Measurements from ENCODE around the gene TMEM63C.
A peak's percentile ranks its signal among the peaks of the same experiment; 100 is the strongest.

Gene TMEM63C, protein sequence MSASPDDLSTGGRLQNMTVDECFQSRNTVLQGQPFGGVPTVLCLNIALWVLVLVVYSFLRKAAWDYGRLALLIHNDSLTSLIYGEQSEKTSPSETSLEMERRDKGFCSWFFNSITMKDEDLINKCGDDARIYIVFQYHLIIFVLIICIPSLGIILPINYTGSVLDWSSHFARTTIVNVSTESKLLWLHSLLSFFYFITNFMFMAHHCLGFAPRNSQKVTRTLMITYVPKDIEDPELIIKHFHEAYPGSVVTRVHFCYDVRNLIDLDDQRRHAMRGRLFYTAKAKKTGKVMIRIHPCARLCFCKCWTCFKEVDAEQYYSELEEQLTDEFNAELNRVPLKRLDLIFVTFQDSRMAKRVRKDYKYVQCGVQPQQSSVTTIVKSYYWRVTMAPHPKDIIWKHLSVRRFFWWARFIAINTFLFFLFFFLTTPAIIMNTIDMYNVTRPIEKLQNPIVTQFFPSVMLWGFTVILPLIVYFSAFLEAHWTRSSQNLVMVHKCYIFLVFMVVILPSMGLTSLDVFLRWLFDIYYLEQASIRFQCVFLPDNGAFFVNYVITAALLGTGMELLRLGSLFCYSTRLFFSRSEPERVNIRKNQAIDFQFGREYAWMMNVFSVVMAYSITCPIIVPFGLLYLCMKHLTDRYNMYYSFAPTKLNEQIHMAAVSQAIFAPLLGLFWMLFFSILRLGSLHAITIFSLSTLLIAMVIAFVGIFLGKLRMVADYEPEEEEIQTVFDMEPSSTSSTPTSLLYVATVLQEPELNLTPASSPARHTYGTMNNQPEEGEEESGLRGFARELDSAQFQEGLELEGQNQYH

DNA sequence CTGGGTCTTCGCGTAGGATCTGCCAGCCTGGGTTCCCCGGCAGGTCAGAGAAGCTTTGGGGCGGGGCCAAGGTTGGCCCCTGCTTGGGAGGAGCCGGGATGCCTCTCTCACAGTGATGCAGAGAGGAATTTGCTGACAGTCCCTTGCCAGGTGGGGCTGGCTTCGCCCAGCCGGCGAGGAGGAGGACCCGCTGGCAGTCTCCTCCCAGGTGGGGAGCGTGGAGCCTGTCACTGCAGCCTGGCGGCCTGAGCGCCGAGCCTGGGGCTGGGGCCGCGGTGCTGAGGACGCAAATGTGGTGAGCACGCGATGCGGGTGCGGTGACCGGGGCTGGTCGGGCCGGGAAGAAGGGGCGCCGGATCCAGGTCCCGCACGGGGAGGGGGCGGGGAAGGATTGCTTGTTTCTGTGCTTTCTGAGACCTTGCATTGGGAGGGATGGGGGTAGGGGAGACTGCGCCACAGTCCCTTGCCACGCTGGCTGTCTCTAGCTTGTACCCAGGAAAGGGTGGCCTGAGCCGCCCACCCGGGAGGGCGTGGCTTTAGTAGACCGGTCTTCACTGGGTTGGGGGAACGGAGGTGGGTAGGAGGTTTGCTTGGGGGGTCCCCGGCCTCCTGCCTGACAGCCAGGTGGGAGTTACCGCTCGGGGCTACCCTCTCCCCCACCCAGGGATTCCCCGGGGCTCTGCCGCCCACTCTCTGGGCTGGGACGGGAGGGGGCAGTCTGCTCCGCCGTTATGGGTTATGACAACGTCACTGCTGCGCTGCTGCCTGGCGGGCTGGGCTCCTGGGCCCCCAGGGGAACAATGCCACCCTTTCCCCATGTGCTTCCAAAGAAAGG lies at the start of gene TMEM63C:
Gene TMEM63C, plus strand, starts transcription at position 196 of the 835 bp plus-strand sequence. CDS start 37,016 bp downstream, outside the sequence.
- Histone ChIP-seq H3K4me3 (ENCODE audit: low read length) (peak within 1 kb of the TSS; percentile 87), H3K9me3 (ENCODE audit: insufficient read depth, low read depth, low read length) (no peaks in the 10 kb centered on the region), H3K27me3 (ENCODE audit: insufficient read depth, low read length) (peaks cover 10% of the 10 kb centered on the region), H3K4me1 (ENCODE audit: insufficient read depth, low read length) (no peaks in the 10 kb centered on the region; the same call in 1 of the 2 replicates), H3K27ac (ENCODE audit: low read length) (no peak within 1 kb of the TSS), H3K36me3 (ENCODE audit: insufficient read depth, low read depth, low read length) (no peaks in the 10 kb centered on the region), H3K9ac (ENCODE audit: low read depth, low read length) (peak within 1 kb of the TSS; percentile 59; the same call in 1 of the 2 replicates)

- no peaks in the 10 kb centered on the region for H3K9me3 ChIP-seq (ENCODE audit: insufficient read depth, low read depth, low read length)
- peaks cover 5% of the 10 kb centered on the region for H3K4me1 ChIP-seq (ENCODE audit: insufficient read depth, low read length)
- no peak overlapping the region for H3K4me3 ChIP-seq (ENCODE audit: low read length)
- H3K27ac ChIP-seq (ENCODE audit: low read length), result no peak overlapping the region
- H3K36me3 ChIP-seq (ENCODE audit: insufficient read depth, low read depth, low read length), result peaks cover 34% of the 10 kb centered on the region; the same call in 1 of the 2 replicates
- H3K9ac ChIP-seq (ENCODE audit: low read depth, low read length), result no peak overlapping the region
- peaks cover 14% of the 10 kb centered on the region; the same call in 1 of the 2 replicates for H3K27me3 ChIP-seq (ENCODE audit: insufficient read depth, low read length)
Observed at GRCh38 chr14:77131871-77132486, 49.6 kb upstream of the TMEM63C start.

DNA sequence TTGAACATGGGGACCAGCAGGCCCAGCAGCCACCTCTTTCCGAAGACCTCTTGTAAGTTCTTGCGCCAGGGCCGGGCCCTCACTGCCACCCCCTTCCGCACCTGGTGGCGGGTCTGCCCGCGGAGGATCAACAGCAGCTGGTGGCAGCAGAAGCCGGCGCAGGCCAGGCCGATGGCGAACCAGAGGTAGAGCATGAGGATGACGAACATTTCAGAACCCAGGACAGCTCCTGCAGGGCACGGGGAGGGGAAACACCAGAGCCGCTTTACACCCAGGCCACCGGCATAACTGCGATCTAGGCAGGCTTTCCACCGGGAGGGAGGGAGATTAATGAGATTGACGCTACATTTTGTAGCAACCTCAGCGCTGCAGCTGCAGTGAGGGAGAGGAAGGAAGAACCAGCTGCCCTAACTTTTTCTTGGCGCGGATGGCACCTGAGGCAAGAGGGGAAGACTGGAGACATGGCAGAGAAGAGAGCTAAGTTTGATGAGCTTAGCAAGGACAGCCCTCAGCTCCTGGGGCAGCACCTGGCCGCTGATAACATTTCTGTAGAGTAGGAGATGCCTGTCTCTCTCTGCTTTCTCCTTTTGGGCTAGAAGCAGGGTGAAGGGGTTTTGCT lies 47.8 kb upstream of the TMEM63C start:
- Histone ChIP-seq H3K9ac (ENCODE audit: low read depth, low read length) (no peak overlapping the region), H3K4me3 (ENCODE audit: low read length) (no peak overlapping the region), H3K27ac (ENCODE audit: low read length) (no peak overlapping the region), H3K9me3 (ENCODE audit: insufficient read depth, low read depth, low read length) (no peaks in the 10 kb centered on the region), H3K27me3 (ENCODE audit: insufficient read depth, low read length) (peaks cover 14% of the 10 kb centered on the region; the same call in 1 of the 2 replicates), H3K36me3 (ENCODE audit: insufficient read depth, low read depth, low read length) (peaks cover 49% of the 10 kb centered on the region), H3K4me1 (ENCODE audit: insufficient read depth, low read length) (no peaks in the 10 kb centered on the region; the same call in 1 of the 2 replicates)

DNA sequence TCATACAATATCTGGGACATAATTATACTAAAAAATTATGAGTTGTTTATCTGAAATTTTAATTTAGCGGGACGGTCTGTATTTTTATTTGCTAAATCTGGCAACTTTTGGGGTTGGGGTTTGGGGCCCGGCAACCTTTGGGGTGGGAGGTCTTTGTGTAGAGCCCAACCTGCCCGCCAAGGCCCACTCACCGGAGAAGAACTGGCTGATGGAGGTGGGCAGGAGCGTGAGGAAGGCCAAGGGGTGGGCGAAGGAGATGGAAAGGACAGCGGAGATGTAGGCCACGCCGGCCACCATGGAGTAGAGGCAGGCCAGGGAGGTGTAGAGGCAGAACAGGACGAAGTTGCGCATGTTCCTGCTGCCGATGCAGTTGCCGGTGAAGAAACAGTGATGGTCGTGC lies 42.6 kb upstream of the TMEM63C start:
- Histone ChIP-seq H3K36me3 (ENCODE audit: insufficient read depth, low read depth, low read length) (peaks cover 46% of the 10 kb centered on the region), H3K9me3 (ENCODE audit: insufficient read depth, low read depth, low read length) (no peaks in the 10 kb centered on the region), H3K9ac (ENCODE audit: low read depth, low read length) (no peak overlapping the region), H3K4me1 (ENCODE audit: insufficient read depth, low read length) (peaks cover 17% of the 10 kb centered on the region), H3K27me3 (ENCODE audit: insufficient read depth, low read length) (peaks cover 50% of the 10 kb centered on the region), H3K27ac (ENCODE audit: low read length) (no peak overlapping the region), H3K4me3 (ENCODE audit: low read length) (peak overlapping the region; percentile 72; the same call in 1 of the 2 replicates)

DNA sequence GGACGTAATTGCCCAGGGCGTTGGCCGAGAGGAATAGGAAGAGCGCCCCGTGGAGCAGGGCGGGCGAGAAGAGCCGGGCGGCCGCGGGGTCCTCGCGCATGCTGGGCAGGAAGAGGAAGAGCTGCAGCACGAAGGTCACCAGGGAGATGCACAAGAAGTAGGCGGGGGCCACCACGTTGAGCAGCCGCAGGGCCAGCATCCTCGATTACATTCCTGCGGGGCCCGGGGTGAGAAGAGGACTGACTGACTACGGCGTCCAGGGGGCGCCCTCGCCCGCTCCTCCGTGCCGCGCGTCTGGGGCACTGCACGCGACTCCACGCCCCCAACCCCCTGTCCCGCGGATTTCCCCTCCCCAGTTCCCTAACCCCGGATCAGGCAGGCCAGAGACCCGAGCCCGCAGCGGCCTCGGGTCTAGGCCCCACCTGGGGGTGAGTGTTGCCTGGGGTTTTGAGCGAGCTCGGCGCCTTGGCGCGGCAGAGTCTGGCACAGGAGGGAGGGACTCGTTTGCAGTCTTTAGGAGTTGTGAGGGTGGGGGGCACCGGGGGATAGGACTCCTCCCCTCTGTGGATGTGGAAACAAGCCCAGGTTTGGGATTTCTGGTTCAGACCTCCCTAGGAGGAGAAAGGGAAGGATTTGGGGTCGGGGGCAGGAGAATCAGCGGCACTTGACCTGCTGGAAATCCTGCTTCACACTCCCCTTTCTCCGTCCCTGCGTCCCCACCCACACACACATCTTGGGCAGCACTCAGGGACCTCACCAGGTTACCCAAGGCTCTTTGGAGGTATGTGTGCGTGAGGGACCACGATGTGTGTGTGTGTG lies 41.8 kb upstream of the TMEM63C start:
- Histone ChIP-seq H3K27me3 (ENCODE audit: insufficient read depth, low read length) (peaks cover 44% of the 10 kb centered on the region), H3K9ac (ENCODE audit: low read depth, low read length) (peak overlapping the region; percentile 69; the same call in 1 of the 2 replicates), H3K36me3 (ENCODE audit: insufficient read depth, low read depth, low read length) (peaks cover 43% of the 10 kb centered on the region), H3K9me3 (ENCODE audit: insufficient read depth, low read depth, low read length) (no peaks in the 10 kb centered on the region), H3K4me1 (ENCODE audit: insufficient read depth, low read length) (peaks cover 24% of the 10 kb centered on the region), H3K4me3 (ENCODE audit: low read length) (peak overlapping the region; percentile 72), H3K27ac (ENCODE audit: low read length) (no peak overlapping the region)

GRCh38 chr14:77140359-77141213 lies 41.0 kb upstream of the TMEM63C start:
- H3K27ac ChIP-seq (ENCODE audit: low read length), result no peak overlapping the region
- peaks cover 32% of the 10 kb centered on the region for H3K4me1 ChIP-seq (ENCODE audit: insufficient read depth, low read length)
- H3K27me3 ChIP-seq (ENCODE audit: insufficient read depth, low read length), result peaks cover 47% of the 10 kb centered on the region
- no peaks in the 10 kb centered on the region for H3K9me3 ChIP-seq (ENCODE audit: insufficient read depth, low read depth, low read length)
- H3K36me3 ChIP-seq (ENCODE audit: insufficient read depth, low read depth, low read length), result peaks cover 35% of the 10 kb centered on the region
- peak overlapping the region; percentile 69; the same call in 1 of the 2 replicates for H3K9ac ChIP-seq (ENCODE audit: low read depth, low read length)
- peak overlapping the region; percentile 72 for H3K4me3 ChIP-seq (ENCODE audit: low read length)

- Histone ChIP-seq H3K9ac (ENCODE audit: low read depth, low read length) (peak within 1 kb of the TSS; percentile 69; the same call in 1 of the 2 replicates), H3K27ac (ENCODE audit: low read length) (peak within 1 kb of the TSS; percentile 15), H3K36me3 (ENCODE audit: insufficient read depth, low read depth, low read length) (peaks cover 27% of the 10 kb centered on the region), H3K4me1 (ENCODE audit: insufficient read depth, low read length) (peaks cover 41% of the 10 kb centered on the region), H3K9me3 (ENCODE audit: insufficient read depth, low read depth, low read length) (no peaks in the 10 kb centered on the region), H3K4me3 (ENCODE audit: low read length) (peak within 1 kb of the TSS; percentile 72), H3K27me3 (ENCODE audit: insufficient read depth, low read length) (peaks cover 55% of the 10 kb centered on the region)
Observed at GRCh38 chr14:77141214-77142004, 40.2 kb upstream of the TMEM63C start, which contains the start of gene ZDHHC22. Gene ZDHHC22, minus strand, starts transcription at chr14:77141791. Its CDS starts 2,053 bp downstream, at chr14:77139738.

- Histone ChIP-seq H3K9me3 (ENCODE audit: insufficient read depth, low read depth, low read length) (no peaks in the 10 kb centered on the region), H3K9ac (ENCODE audit: low read depth, low read length) (peak overlapping the region; percentile 69; the same call in 1 of the 2 replicates), H3K4me3 (ENCODE audit: low read length) (peak overlapping the region; percentile 72), H3K4me1 (ENCODE audit: insufficient read depth, low read length) (peaks cover 41% of the 10 kb centered on the region), H3K27ac (ENCODE audit: low read length) (peak overlapping the region; percentile 15), H3K36me3 (ENCODE audit: insufficient read depth, low read depth, low read length) (peaks cover 19% of the 10 kb centered on the region), H3K27me3 (ENCODE audit: insufficient read depth, low read length) (peaks cover 55% of the 10 kb centered on the region)
Observed at GRCh38 chr14:77142005-77142800, 39.4 kb upstream of the TMEM63C start.
